ENCODE data around the gene SLC5A10. TPM values are rescaled to one million over a fixed set of nuclear protein-coding genes. Genes with fewer than 3 reads are reported as not detected.

SLC5A10 gene
- total RNA-seq, 1 experiment from 2014 or later, result not detected

GRCh38 chr17:18933102-18934058 is 18.6 kb upstream of the SLC5A10 start:
- in situ Hi-C loops (cut with HindIII; ENCODE audit: low pct_unique_long_range_greater_than_20kb, low sequenced_read_pairs) (no loop called here), intact Hi-C loops (cut with micrococcal nuclease; ENCODE audit: unreplicated experiment) (no loop called here)
- Histone ChIP-seq H3K27me3 (ENCODE audit: control insufficient read depth, insufficient read depth, low read length) (no peaks in the 10 kb centered on the region), H3K36me3 (ENCODE audit: control insufficient read depth, insufficient read depth, low read length) (peaks cover 3% of the 10 kb centered on the region; the same call in 1 of the 2 replicates), H3K9me3 (ENCODE audit: control insufficient read depth, insufficient read depth, low read depth, low read length) (no peaks in the 10 kb centered on the region), H3K27ac (ENCODE audit: low read length) (no peak overlapping the region), H3K4me3 (ENCODE audit: low read depth in 2 of 2, low read length in 2 of 2) (no peak overlapping the region), H3K4me1 (ENCODE audit: control insufficient read depth, insufficient read depth, low read length) (no peaks in the 10 kb centered on the region)
- CTCF ChIA-PET, result no interaction called here
- no peak for DNase-seq (ENCODE audit: low read depth, low spot score)
- no peak for ATAC-seq
- POLR2A ChIA-PET, result no interaction called here
- no peak for TF ChIP-seq REST (IDR thresholded peaks at IDR 0.05; ENCODE audit: insufficient read depth in 1 of 2, low read depth in 2 of 2, low read length in 1 of 2)
- no peak for TF ChIP-seq TCF7L2 (IDR thresholded peaks at IDR 0.05; ENCODE audit: low read depth, low read length)
- no peak for TF ChIP-seq POLR2AphosphoS5 (IDR thresholded peaks at IDR 0.05; ENCODE audit: low read depth, low read length)
- no peak for TF ChIP-seq SIN3A (IDR thresholded peaks at IDR 0.05; ENCODE audit: borderline replicate concordance, insufficient read depth, low read depth, low read length)
- no peak for TF ChIP-seq CTCF (IDR thresholded peaks at IDR 0.05)
- no TSS peak for BruUV-seq (replicated peaks)

- no peaks in the 10 kb centered on the region for H3K4me1 ChIP-seq (ENCODE audit: control insufficient read depth, insufficient read depth, low read length)
- H3K27ac ChIP-seq (ENCODE audit: low read length), result no peak overlapping the region
- CTCF ChIA-PET, result interaction anchor here (1.1 kb wide), 2 partner anchors 14 to 23 kb away, joined by 3 read pairs; partner anchors contain the start of gene SLC5A10
- H3K27me3 ChIP-seq (ENCODE audit: control insufficient read depth, insufficient read depth, low read length), result no peaks in the 10 kb centered on the region
- no peak for ATAC-seq
- no peaks in the 10 kb centered on the region for H3K36me3 ChIP-seq (ENCODE audit: control insufficient read depth, insufficient read depth, low read length)
- TF ChIP-seq REST (IDR thresholded peaks at IDR 0.05; ENCODE audit: insufficient read depth in 1 of 2, low read depth in 2 of 2, low read length in 1 of 2), result no peak
- no peak for TF ChIP-seq SIN3A (IDR thresholded peaks at IDR 0.05; ENCODE audit: borderline replicate concordance, insufficient read depth, low read depth, low read length)
- TF ChIP-seq CTCF (IDR thresholded peaks at IDR 0.05), result no peak
- TF ChIP-seq POLR2AphosphoS5 (IDR thresholded peaks at IDR 0.05; ENCODE audit: low read depth, low read length), result no peak
- TF ChIP-seq TCF7L2 (IDR thresholded peaks at IDR 0.05; ENCODE audit: low read depth, low read length), result no peak
- POLR2A ChIA-PET, result no interaction called here
- no peaks in the 10 kb centered on the region for H3K9me3 ChIP-seq (ENCODE audit: control insufficient read depth, insufficient read depth, low read depth, low read length)
- intact Hi-C loops (cut with micrococcal nuclease; ENCODE audit: unreplicated experiment) (no loop called here), in situ Hi-C loops (cut with HindIII; ENCODE audit: low pct_unique_long_range_greater_than_20kb, low sequenced_read_pairs) (no loop called here)
- H3K4me3 ChIP-seq (ENCODE audit: low read depth in 2 of 2, low read length in 2 of 2), result no peak overlapping the region
- DNase-seq (ENCODE audit: low read depth, low spot score), result no peak
- no TSS peak for BruUV-seq (replicated peaks)
These were observed 13.8 kb upstream of the SLC5A10 start for GRCh38 chr17:18937981-18938691.

All from Panc1 (cell line).